AG09309 (cell line): ENCODE data around the gene NCLN.

Source experiments
- DNase-seq: peaks from one replicate; pipeline ENCODE4 v3.0.0-alpha.2; 2010; ENCODE audit warnings: low read depth
- H3K4me3 ChIP-seq: 2 replicates; pipeline ENCODE4 v1.5.1; 2011; ENCODE audit warnings: mild to moderate bottlenecking, low read depth, low read length, moderate library complexity; ENCODE audit not compliant: control insufficient read depth
- CTCF ChIP-seq: IDR thresholded peaks from 2 replicates; pipeline ENCODE4 v1.5.1; 2011; ENCODE audit warnings: mild to moderate bottlenecking, low read depth, low read length, inconsistent platforms; ENCODE audit not compliant: insufficient read depth, control insufficient read depth; ENCODE audit errors: missing control alignments

NCLN gene

GRCh38 chr19:3154957-3155736 lies 30.6 kb upstream of the NCLN start:
- peak; percentile 98 for DNase-seq
- TF ChIP-seq CTCF = no peak
- peak overlapping the region; percentile 18 for H3K4me3 ChIP-seq

GRCh38 chr19:3157096-3157845 lies 28.5 kb upstream of the NCLN start:
- no peak for TF ChIP-seq CTCF
- no peak overlapping the region for H3K4me3 ChIP-seq
- no peak for DNase-seq

- no peak for TF ChIP-seq CTCF
- H3K4me3 ChIP-seq = no peak overlapping the region
Observed at GRCh38 chr19:3159565-3159964, 26.2 kb upstream of the NCLN start.

GRCh38 chr19:3160219-3160618 lies 25.5 kb upstream of the NCLN start:
- no peak for DNase-seq
- TF ChIP-seq CTCF = no peak
- H3K4me3 ChIP-seq = no peak overlapping the region

More at GRCh38 chr19:3159565-3159964, 26.2 kb upstream of the NCLN start:
- DNase-seq = no peak

GRCh38 chr19:3161453-3161852 lies 24.3 kb upstream of the NCLN start:
- DNase-seq = no peak
- TF ChIP-seq CTCF = no peak
- no peak overlapping the region for H3K4me3 ChIP-seq

GRCh38 chr19:3162418-3163229 lies 23.1 kb upstream of the NCLN start:
- no peak for DNase-seq
- no peak overlapping the region for H3K4me3 ChIP-seq
- no peak for TF ChIP-seq CTCF
